H1 (cell line): ENCODE measurements around the gene RNASEH2A. TPM values are rescaled to one million over a fixed set of nuclear protein-coding genes. Genes with fewer than 3 reads are reported as not detected.

Experiments used
- ATF3 ChIP-seq: IDR thresholded peaks from 2 replicates; pipeline ENCODE4 v1.6.1; 2011; ENCODE audit warnings: low read depth, mild to moderate bottlenecking, low read length; ENCODE audit not compliant: insufficient read depth
- BCL11A ChIP-seq, 2 experiments: IDR thresholded peaks; one replicate each; pipeline ENCODE4 v1.6.1; 2011; ENCODE audit warnings: low read depth in 2 of 2, low read length in 2 of 2, mild to moderate bottlenecking in 2 of 2
- CTBP2 ChIP-seq: IDR thresholded peaks from 2 replicates; pipeline ENCODE4 v1.7.0; 2011; ENCODE audit warnings: borderline replicate concordance, mild to moderate bottlenecking, moderate library complexity, mixed read lengths, low read length; ENCODE audit not compliant: insufficient read depth, insufficient read length
- E2F6 ChIP-seq: IDR thresholded peaks from 2 replicates; pipeline ENCODE4 v1.6.1; 2012; ENCODE audit warnings: inconsistent platforms
- EGR1 ChIP-seq: IDR thresholded peaks from 2 replicates; pipeline ENCODE4 v1.6.1; 2011; ENCODE audit warnings: low read depth, low read length, borderline replicate concordance
- EZH2 ChIP-seq: fragments of 200-600 bp; sonication (generic); IDR thresholded peaks from 2 replicates; pipeline ENCODE4 v1.7.1; 2012; ENCODE audit warnings: low read depth, mild to moderate bottlenecking, moderate library complexity, low read length, inconsistent platforms; ENCODE audit not compliant: severe bottlenecking
- GTF2F1 ChIP-seq: IDR thresholded peaks from 2 replicates; pipeline ENCODE4 v1.6.1; 2012; ENCODE audit warnings: low read depth, low read length, improper control_type of control experiment, borderline replicate concordance
- HDAC2 ChIP-seq, 2 experiments: fragments of 300-600 bp in 1 of 2; sonication (generic) in 1 of 2; IDR thresholded peaks; 2 replicates each; pipeline ENCODE4 v1.6.1; 2011 to 2012; ENCODE audit warnings: low read depth in 2 of 2, low read length in 2 of 2, mild to moderate bottlenecking in 2 of 2, moderate library complexity in 2 of 2, borderline replicate concordance in 1 of 2, inconsistent platforms in 1 of 2
- HDAC6 ChIP-seq: IDR thresholded peaks from one replicate; pipeline ENCODE4 v1.7.1; 2012; ENCODE audit warnings: low read depth, mild to moderate bottlenecking, inconsistent platforms, low read length, moderate library complexity
- JUN ChIP-seq: IDR thresholded peaks from 2 replicates; pipeline ENCODE4 v1.6.1; 2011; ENCODE audit warnings: low read depth, mild to moderate bottlenecking, improper control_type of control experiment, low read length
- JUND ChIP-seq: IDR thresholded peaks from 2 replicates; pipeline ENCODE4 v1.6.1; 2011; ENCODE audit warnings: mild to moderate bottlenecking, improper control_type of control experiment, low read length
- KDM5A ChIP-seq: fragments of 200-600 bp; IDR thresholded peaks from 2 replicates; pipeline ENCODE4 v1.7.1; 2012; ENCODE audit warnings: mild to moderate bottlenecking, low read length, inconsistent platforms, mixed read lengths
- MAFK ChIP-seq: IDR thresholded peaks from 2 replicates; pipeline ENCODE4 v1.6.1; 2012; ENCODE audit warnings: low read depth, mild to moderate bottlenecking, improper control_type of control experiment, low read length
- NANOG ChIP-seq: IDR thresholded peaks from 2 replicates; pipeline ENCODE4 v1.6.1; 2011; ENCODE audit warnings: low read length, low read depth, mild to moderate bottlenecking, inconsistent platforms; ENCODE audit not compliant: insufficient read depth, poor library complexity, severe bottlenecking
- PHF8 ChIP-seq: fragments of 200-600 bp; sonication (generic); conservative IDR thresholded peaks from 2 replicates; pipeline ENCODE4 v1.7.1; 2012; ENCODE audit warnings: low read depth, mild to moderate bottlenecking, inconsistent platforms, low read length, moderate library complexity
- RAD21 ChIP-seq, 2 experiments: IDR thresholded peaks in 1 of 2; conservative IDR thresholded peaks in 1 of 2; 2 replicates each; pipeline ENCODE4 v1.6.1; 2011; ENCODE audit warnings: low read depth in 2 of 2, low read length in 2 of 2, improper control_type of control experiment in 1 of 2, inconsistent platforms in 1 of 2, mild to moderate bottlenecking in 1 of 2, moderate library complexity in 1 of 2
- RXRA ChIP-seq: IDR thresholded peaks from 2 replicates; pipeline ENCODE4 v1.6.1; 2011; ENCODE audit warnings: low read depth, mild to moderate bottlenecking, low read length, moderate library complexity; ENCODE audit not compliant: insufficient read depth
- SIRT6 ChIP-seq: IDR thresholded peaks from one replicate; pipeline ENCODE4 v1.7.1; 2012; ENCODE audit warnings: low read length, inconsistent platforms
- SIX5 ChIP-seq: IDR thresholded peaks from 2 replicates; pipeline ENCODE4 v1.6.1; 2011; ENCODE audit warnings: mild to moderate bottlenecking, low read depth, low read length
- TCF12 ChIP-seq: IDR thresholded peaks from 2 replicates; pipeline ENCODE4 v1.6.1; 2011; ENCODE audit warnings: low read depth, mild to moderate bottlenecking, low read length
- polyA plus RNA-seq, 7 experiments: library from polyadenylated mRNA; depleted of rRNA in 3 of 7; stranded (reverse) in 5 of 7; unstranded in 2 of 7; fragments of >200 nt in 5 of 7; fragments of 200-250 nt in 2 of 7; gene quantifications; 1 replicate in 5 of 7; 2 replicates in 1 of 7; 4 replicates in 1 of 7; pipeline versions ENCODE4 v1.2.1 to v1.2.3, GENCODE V29; 2011 to 2013; ENCODE audit warnings: missing spikeins in 2 of 7, mixed read lengths in 2 of 7
- total RNA-seq: library from RNA; stranded (reverse); fragmentation: NEBNext Ultra II Directional; extraction: Animal tissue kit (Norgen Biotek cat#: 25700); gene quantifications from 2 replicates; pipeline ENCODE4 v1.2.1, GENCODE V29; 2021

RNASEH2A gene
- total and polyA plus RNA-seq, 2 of the 8 experiments (the other 6 are each of a cell fraction or from before 2014, with no cell fraction given), result 67.5 to 120 TPM

- TF ChIP-seq PHF8, result no peak
- no peak for TF ChIP-seq NANOG
- TF ChIP-seq JUND, result no peak
- peak; percentile 65 to 93; a peak in 3 of 4 replicates for TF ChIP-seq HDAC2 (IDR thresholded peaks at IDR 0.05; ENCODE audit: borderline replicate concordance in 1 of 2, low read depth in 2 of 2, low read length in 2 of 2)
- no peak for TF ChIP-seq EZH2
- TF ChIP-seq HDAC6, result no peak
- no peak for TF ChIP-seq RAD21 (IDR thresholded peaks at IDR 0.05 in 1 of 2, conservative IDR thresholded peaks at IDR 0.05 in 1 of 2; ENCODE audit: low read depth in 2 of 2, low read length in 2 of 2)
- peak; percentile 93 for TF ChIP-seq EGR1
- no peak for TF ChIP-seq KDM5A
- no peak for TF ChIP-seq TCF12
- no peak for TF ChIP-seq JUN
- TF ChIP-seq BCL11A (IDR thresholded peaks at IDR 0.05; ENCODE audit: low read depth in 2 of 2, low read length in 2 of 2), result no peak
- no peak for TF ChIP-seq RXRA
- peak; percentile 65 for TF ChIP-seq E2F6
- no peak for TF ChIP-seq CTBP2
- TF ChIP-seq ATF3, result no peak
- no peak for TF ChIP-seq MAFK
- TF ChIP-seq SIRT6, result no peak
- no peak for TF ChIP-seq GTF2F1
- TF ChIP-seq SIX5, result no peak
Measured at GRCh38 chr19:12782424-12783290, 23.7 kb upstream of the RNASEH2A start (continued).
